ENCODE measurements around the gene NCCRP1.

GRCh38 chr19:39150235-39150634, 46.5 kb upstream of the NCCRP1 start:
- TF ChIP-seq CEBPB (IDR thresholded peaks at IDR 0.05) (no peak), MAX (IDR thresholded peaks at IDR 0.05) (no peak), EGR1 (IDR thresholded peaks at IDR 0.05) (no peak), EP300 (IDR thresholded peaks at IDR 0.05; ENCODE audit: borderline replicate concordance) (no peak), TAF1 (IDR thresholded peaks at IDR 0.05; ENCODE audit: low read depth) (no peak), CREB1 (IDR thresholded peaks at IDR 0.05; ENCODE audit: low read depth) (no peak), TEAD4 (IDR thresholded peaks at IDR 0.05) (no peak), FOXM1 (IDR thresholded peaks at IDR 0.05; ENCODE audit: borderline replicate concordance, low read depth) (no peak), YY1 (IDR thresholded peaks at IDR 0.05; ENCODE audit: low read depth) (no peak), USF1 (IDR thresholded peaks at IDR 0.05) (no peak), RAD21 (IDR thresholded peaks at IDR 0.05; ENCODE audit: low read depth) (no peak)
